Measurements from ENCODE around the gene C16orf74. TPM values are rescaled to one million over a fixed set of nuclear protein-coding genes. Genes with fewer than 3 reads are reported as not detected.
A peak's percentile ranks its signal among the peaks of the same experiment; 100 is the strongest.

C16orf74 gene
- total RNA-seq, 3 donors from 2014 or later: 0.73 to 1.3 (median 1.0) TPM

DNA sequence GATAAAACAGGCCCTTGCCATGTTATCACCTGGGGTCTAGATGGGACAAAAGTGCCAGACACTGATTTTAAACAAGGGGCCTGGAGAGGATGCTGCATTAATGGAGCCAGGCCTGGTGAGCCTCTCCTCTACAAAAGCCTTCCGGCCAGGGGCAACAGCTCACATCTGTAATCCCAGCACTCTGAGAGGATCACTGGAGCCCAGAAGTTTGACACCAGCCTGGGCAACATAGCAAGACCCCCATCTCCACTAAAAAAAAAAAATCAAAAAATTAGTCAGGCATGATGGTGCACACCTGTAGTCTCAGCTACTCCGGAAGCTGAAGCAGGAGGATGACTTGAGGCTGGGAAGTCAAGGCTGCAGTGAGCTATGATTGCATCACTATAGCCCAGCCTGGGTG is 65.6 kb downstream of the C16orf74 start:
- no peak for DNase-seq

DNA sequence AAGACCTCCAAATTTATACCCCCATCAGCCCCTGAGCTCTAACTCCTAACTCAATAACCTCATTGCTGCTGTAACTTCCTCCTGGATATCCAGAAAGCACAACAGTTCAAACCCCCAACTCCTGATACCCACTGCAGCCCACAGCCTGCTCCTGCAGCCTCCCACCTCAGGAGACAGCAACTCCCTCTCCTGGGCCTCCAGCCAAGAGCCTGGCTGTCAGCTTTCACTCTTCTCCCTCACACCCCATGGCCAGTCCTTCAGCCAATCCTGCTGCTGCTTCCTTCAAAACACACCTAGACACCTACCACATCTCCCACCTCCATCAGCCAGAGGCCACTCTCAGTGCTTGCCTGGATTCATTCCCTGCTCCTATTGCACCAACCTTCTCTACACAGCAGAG is 67.5 kb downstream of the C16orf74 start:
- peak in 2 of 3 donors; percentile 12 to 25 for DNase-seq
- intact Hi-C loops (cut with DNase I, micrococcal nuclease): no loop called here
- H3K4me1 ChIP-seq (ENCODE audit: low read depth): peaks cover 29% of the 10 kb centered on the region
- no peaks in the 10 kb centered on the region for H3K9me3 ChIP-seq
- TF ChIP-seq, protein P1, sequence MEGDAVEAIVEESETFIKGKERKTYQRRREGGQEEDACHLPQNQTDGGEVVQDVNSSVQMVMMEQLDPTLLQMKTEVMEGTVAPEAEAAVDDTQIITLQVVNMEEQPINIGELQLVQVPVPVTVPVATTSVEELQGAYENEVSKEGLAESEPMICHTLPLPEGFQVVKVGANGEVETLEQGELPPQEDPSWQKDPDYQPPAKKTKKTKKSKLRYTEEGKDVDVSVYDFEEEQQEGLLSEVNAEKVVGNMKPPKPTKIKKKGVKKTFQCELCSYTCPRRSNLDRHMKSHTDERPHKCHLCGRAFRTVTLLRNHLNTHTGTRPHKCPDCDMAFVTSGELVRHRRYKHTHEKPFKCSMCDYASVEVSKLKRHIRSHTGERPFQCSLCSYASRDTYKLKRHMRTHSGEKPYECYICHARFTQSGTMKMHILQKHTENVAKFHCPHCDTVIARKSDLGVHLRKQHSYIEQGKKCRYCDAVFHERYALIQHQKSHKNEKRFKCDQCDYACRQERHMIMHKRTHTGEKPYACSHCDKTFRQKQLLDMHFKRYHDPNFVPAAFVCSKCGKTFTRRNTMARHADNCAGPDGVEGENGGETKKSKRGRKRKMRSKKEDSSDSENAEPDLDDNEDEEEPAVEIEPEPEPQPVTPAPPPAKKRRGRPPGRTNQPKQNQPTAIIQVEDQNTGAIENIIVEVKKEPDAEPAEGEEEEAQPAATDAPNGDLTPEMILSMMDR (IDR thresholded peaks at IDR 0.05): no peak
- H3K36me3 ChIP-seq (ENCODE audit: low read depth): no peaks in the 10 kb centered on the region
- no peak overlapping the region for H3K4me3 ChIP-seq
- no peak for ATAC-seq

More for the DNA sequence above, 65.6 kb downstream of the C16orf74 start:
- no peaks in the 10 kb centered on the region for H3K36me3 ChIP-seq (ENCODE audit: low read depth)
- TF ChIP-seq, protein P1 (IDR thresholded peaks at IDR 0.05): no peak
- intact Hi-C loops (cut with DNase I, micrococcal nuclease): no loop called here
- H3K4me3 ChIP-seq: no peak overlapping the region
- ATAC-seq: no peak
- peaks cover 26% of the 10 kb centered on the region for H3K4me1 ChIP-seq (ENCODE audit: low read depth)
- H3K9me3 ChIP-seq: no peaks in the 10 kb centered on the region

DNA sequence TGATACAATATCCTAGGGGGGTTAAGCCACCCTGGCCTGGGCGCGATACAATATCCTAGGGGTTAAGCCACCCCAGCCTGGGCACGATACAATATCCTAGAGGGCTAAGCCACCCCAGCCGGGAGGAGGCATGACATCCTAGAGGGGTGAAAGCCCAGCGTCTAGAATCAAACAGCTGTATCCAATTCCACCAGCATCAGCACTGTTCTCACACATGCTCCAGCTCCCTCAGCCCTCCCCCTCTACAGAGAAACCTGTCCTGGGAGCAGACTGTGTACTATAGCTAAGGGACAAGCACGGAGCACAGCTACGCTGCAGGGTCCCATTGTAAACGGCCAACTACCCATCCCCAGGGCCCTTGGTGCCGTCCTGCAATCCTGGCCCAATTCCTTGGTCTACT is 68.4 kb downstream of the C16orf74 start:
- Histone ChIP-seq H3K9me3 (no peaks in the 10 kb centered on the region), H3K4me1 (ENCODE audit: low read depth) (peaks cover 23% of the 10 kb centered on the region), H3K36me3 (ENCODE audit: low read depth) (no peaks in the 10 kb centered on the region), H3K4me3 (no peak overlapping the region)
- intact Hi-C loops (cut with DNase I, micrococcal nuclease): no loop called here
- ATAC-seq: no peak
- DNase-seq: peak in 1 of 3 donors; percentile 19
- TF ChIP-seq, protein P1 (IDR thresholded peaks at IDR 0.05): no peak

DNA sequence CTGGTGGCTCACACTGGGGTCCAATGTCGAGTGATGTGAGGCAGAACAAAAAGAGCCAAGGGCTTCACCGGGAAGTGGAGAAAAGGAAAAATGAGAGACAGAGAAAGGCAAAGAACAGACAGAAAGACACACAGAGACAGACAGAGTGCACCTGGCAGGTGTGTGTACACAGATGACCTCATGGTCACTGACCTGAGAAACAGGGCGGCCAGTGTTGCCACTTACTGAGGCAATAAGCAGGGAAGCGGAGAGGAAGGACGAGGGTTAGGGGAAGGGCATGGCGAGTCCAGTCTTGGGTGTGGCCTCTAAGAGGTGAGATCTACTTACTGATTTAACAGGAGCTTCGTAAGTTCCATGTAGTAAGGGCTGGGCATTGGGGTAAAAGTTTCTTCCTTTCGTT is 69.6 kb downstream of the C16orf74 start:
- ATAC-seq (peak; percentile 89), DNase-seq (peak; percentile 47 to 69 (median 65))
- intact Hi-C loops (cut with DNase I, micrococcal nuclease): no loop called here
- TF ChIP-seq, protein P1 (IDR thresholded peaks at IDR 0.05): no peak
- Histone ChIP-seq H3K9me3 (no peaks in the 10 kb centered on the region), H3K4me3 (no peak overlapping the region), H3K36me3 (ENCODE audit: low read depth) (no peaks in the 10 kb centered on the region), H3K4me1 (ENCODE audit: low read depth) (peaks cover 18% of the 10 kb centered on the region)

DNA sequence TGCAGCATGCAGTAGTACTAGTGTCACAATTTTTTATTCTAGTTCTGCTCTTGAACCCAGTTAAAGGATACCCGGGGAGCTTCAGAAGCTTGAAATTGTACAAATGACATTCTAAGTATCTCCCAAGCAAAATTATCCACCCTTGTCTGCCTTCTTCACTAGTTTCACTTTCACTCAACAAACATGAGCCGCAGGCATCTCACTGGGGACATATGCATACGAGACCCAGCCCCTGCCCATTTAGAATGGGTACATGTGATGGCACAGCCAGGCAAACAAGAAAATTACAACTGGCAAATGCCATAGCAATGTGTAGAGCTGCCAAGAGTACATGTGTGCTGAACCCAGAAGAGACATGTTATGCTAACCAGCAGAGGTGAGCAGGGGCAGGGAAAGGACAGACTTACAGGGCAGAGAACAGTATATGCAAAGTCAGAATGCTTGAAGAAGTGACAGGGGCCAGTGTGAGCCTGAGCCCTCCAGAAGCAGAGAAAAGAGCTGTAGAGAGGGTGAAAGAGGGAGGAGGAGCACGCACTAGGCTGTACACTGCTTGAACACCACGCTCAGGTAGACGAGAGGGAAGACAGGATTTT is 70.4 kb downstream of the C16orf74 start:
- TF ChIP-seq, protein P1 (IDR thresholded peaks at IDR 0.05): no peak
- DNase-seq (peak in 1 of 3 donors; percentile 23), ATAC-seq (peak; percentile 30)
- intact Hi-C loops (cut with DNase I, micrococcal nuclease): no loop called here
- H3K36me3 ChIP-seq (ENCODE audit: low read depth): no peaks in the 10 kb centered on the region
- no peak overlapping the region for H3K4me3 ChIP-seq
- no peaks in the 10 kb centered on the region for H3K9me3 ChIP-seq
- peaks cover 18% of the 10 kb centered on the region for H3K4me1 ChIP-seq (ENCODE audit: low read depth)
